Measurements from ENCODE around the gene ACADVL. TPM values are rescaled to one million over a fixed set of nuclear protein-coding genes. Genes with fewer than 3 reads are reported as not detected.

The ACADVL gene
- total RNA-seq, 1 donor from 2014 or later, result 1,044 TPM

Other genes starting within 250 kb of the ACADVL start
- gene ALOX12, start 223.9 kb upstream of the ACADVL start, total RNA-seq, result not detected
- gene RNASEK, start 207.3 kb upstream of the ACADVL start, total RNA-seq, result 83.9 TPM
- 1.7 TPM for gene BCL6B, start 196.9 kb upstream of the ACADVL start, total RNA-seq
- 39.9 TPM for gene SLC16A13, start 183.9 kb upstream of the ACADVL start, total RNA-seq
- 2.5 TPM for gene SLC16A11, start 175.8 kb upstream of the ACADVL start, total RNA-seq
- gene CLEC10A, start 139.7 kb upstream of the ACADVL start, total RNA-seq, result 1.1 TPM
- 442 TPM for gene ASGR2, start 105.1 kb upstream of the ACADVL start, total RNA-seq
- gene ASGR1, start 40.6 kb upstream of the ACADVL start, total RNA-seq, result 526 TPM
- 5.5 TPM for gene DLG4, start 102 bp upstream of the ACADVL start, total RNA-seq
- 10.0 TPM for gene DVL2, start 14.6 kb downstream of the ACADVL start, total RNA-seq
- gene PHF23, start 19.5 kb downstream of the ACADVL start, total RNA-seq, result 16.5 TPM
- 235 TPM for gene GABARAP, start 22.5 kb downstream of the ACADVL start, total RNA-seq
- 35.1 TPM for gene CTDNEP1, start 31.8 kb downstream of the ACADVL start, total RNA-seq
- 27.5 TPM for gene ELP5, start 32.3 kb downstream of the ACADVL start, total RNA-seq
- 20.5 TPM for gene CLDN7, start 42.5 kb downstream of the ACADVL start, total RNA-seq
- 0.48 TPM for gene SLC2A4, start 61.8 kb downstream of the ACADVL start, total RNA-seq
- 0.81 TPM for gene YBX2, start 74.7 kb downstream of the ACADVL start, total RNA-seq
- gene EIF5A, start 87.7 kb downstream of the ACADVL start, total RNA-seq, result 242 TPM
- gene GPS2, start 95.4 kb downstream of the ACADVL start, total RNA-seq, result 21.2 TPM
- 17.0 TPM for gene NEURL4, start 109.4 kb downstream of the ACADVL start, total RNA-seq
- gene ACAP1, start 116.6 kb downstream of the ACADVL start, total RNA-seq, result 3.4 TPM
- 2.6 TPM for gene KCTD11, start 132.2 kb downstream of the ACADVL start, total RNA-seq
- gene TMEM95, start 135.2 kb downstream of the ACADVL start, total RNA-seq, result not detected
- 5.2 TPM for gene TNK1, start 161.2 kb downstream of the ACADVL start, total RNA-seq
- gene PLSCR3, start 174.6 kb downstream of the ACADVL start, total RNA-seq, result 7.0 TPM
- gene TMEM256, start 184.2 kb downstream of the ACADVL start, total RNA-seq, result 80.1 TPM
- gene NLGN2, start 187.9 kb downstream of the ACADVL start, total RNA-seq, result 3.9 TPM
- gene SPEM1, start 200.4 kb downstream of the ACADVL start, total RNA-seq, result not detected
- gene SPEM2, start 205.7 kb downstream of the ACADVL start, total RNA-seq, result not detected
- gene SPEM3, start 208.9 kb downstream of the ACADVL start, total RNA-seq, result not detected
- 4.0 TPM for gene TMEM102, start 215.5 kb downstream of the ACADVL start, total RNA-seq
- gene FGF11, start 219.6 kb downstream of the ACADVL start, total RNA-seq, result 0.86 TPM
- 10.9 TPM for gene CHRNB1, start 225.1 kb downstream of the ACADVL start, total RNA-seq

Measured in left lobe of liver (tissue), 1 donor.